HG02943 (cell line): ENCODE measurements around the gene CPPED1.

Source experiments
- ATAC-seq: cut with Tn5 transposase; IDR thresholded peaks from one replicate; pipeline ENCODE4 v1.9.1; 2021; ENCODE audit warnings: mild to moderate bottlenecking, low read depth, moderate library complexity; ENCODE audit not compliant: unreplicated experiment

CPPED1 gene

DNA sequence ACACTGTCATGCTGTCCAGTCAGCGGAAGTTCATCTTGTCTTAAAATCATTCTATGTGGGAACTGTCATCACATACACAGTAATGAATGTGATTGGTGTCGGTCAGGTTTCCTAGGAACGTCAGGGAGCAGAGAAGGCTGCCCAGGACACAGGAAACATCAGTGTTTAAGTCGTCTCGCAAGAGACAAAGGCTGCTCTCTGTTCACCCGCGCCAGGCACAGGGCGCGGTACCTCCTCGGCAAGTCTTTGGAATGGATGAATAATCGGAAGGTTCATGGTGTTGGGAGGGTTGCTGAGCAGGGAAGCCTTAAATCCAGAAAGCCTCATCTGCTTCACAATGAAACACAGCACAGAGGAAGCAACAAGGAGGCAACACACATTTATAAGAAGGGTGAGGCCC lies 148.2 kb downstream of the CPPED1 start:
- no peak for ATAC-seq

DNA sequence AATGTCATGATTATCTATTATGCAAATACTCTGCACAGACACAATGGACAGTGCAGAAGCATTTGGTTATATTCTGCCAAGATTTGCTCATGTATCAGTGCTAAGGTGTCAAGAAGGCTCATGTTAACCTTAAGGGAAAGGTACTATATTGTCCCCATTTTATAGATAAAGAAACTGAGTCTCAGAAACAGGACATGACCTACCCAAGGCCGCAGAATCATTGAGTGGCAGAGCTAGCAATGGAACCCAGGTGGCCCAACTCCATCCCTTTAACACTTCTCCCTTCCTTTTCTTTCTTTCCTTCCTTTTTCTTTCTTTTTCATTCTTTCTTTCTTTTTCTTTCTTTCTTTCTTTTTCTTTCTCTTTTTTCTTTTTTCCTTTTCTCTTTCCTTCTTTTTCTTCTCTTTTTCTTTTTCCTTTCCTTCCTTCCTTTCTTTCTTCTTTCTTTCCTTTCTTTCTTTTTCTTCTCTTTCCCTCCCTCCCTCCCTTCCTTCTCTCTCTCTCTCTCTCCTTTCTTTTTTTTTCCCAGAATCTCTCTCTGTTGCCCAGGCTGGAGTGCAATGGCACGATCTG lies 149.8 kb downstream of the CPPED1 start:
- no peak for ATAC-seq

DNA sequence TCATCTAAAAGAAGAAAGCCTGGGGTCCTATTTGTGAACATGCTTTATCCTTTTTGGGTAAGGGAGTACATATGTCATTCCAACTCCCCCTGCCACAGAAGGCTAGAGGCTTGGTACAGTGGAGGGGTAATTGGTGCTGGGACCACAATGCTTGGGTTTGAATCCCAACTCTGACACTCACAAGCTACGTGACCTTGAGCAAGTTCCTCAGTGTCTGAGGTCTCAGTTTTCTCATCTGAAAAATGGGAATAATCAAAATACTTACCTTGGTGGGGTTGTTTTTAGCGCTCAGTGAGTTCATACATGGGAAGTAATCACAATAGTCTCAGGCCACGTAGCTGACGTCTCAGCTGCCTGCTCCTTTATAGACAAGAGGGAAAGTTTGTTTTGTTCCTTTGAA lies 150.8 kb downstream of the CPPED1 start:
- ATAC-seq: no peak

DNA sequence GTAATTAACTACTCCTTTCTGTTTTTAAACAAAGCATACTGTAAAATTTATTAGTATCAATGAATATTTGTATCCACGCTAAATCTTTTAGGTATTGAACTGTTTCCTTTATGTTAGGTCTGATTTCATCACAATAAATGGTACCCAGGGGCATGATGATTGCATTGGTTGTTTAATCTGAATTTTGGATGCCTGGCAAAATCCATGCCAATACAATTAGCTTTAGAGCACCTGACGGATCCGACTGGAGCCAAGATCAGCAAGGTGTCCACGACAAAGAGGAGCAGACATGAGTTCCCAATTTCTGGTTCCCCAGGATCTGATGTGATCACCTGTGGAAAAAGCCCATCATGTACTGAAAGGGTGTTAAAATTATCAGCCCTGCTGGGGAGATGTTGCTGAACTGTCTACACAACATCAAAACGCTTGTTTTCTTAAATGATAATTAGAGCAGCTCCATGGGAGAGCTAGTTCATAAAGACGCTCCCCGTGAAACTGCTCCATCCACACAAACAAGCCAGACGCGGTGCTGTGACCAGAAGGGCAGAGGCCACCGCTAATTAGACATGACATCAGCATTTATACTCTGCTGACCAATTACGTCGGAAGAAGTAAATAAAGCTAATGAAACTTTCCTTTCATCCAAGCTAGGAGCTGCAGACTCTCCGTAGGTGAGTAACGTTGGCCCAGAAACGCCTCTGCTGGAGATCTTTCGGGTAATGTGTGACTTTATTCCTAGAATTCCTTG lies 151.7 kb downstream of the CPPED1 start:
- no peak for ATAC-seq

DNA sequence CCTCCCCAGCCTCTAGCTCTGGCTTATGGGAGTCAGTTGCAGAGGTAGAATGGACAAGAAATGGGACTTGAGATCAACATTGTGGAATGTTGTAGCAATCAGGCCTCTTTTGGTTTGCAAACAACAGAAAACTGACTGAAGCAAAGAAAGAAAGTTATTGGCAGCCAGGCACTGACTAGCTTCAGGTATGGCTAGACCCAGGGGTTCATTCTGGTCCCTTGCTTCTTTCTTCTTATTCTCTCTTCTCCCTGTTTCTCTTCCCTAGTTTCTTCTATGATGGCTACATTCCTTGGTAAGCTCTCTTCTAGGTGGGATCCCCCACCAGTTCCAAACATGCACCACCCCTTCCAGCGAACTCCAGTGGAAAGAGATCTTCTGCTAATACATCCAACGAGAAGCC lies 154.3 kb downstream of the CPPED1 start:
- no peak for ATAC-seq

DNA sequence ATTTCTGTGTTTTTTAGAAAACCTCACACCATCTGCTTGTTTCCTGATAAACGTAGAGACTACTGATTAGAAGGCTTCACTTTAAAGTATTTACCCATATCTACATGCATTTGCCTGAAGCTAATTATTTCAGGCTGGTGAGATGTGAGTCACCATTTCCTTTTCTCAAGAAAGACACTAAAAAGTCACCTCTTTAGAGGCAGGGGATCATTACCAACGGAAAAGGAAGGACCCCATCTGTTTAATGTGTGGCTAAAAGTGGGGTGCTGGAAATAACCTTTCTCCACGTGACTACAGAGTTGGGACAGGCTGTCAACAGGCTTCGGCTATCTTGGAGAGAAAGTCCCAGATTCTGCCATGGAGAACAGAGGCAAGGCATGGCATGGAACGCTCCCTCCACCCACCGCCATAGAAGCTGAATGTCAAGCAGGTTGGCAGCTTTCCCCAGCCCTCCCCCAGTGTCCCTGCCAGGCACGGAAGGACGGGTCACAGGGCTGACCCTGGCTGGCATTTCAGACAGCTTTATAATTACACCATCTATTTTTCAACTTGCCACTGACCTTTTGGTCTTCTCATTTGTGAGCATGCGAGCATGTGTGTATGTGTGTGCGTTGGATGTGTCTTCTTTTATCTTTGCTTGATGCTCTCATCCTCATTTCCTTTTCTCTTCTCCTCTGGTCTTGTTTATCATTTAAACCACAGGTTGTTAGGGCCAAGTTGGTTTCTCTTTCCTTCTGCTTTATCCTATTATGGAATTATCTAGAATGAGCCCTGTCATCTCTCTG lies 157.0 kb downstream of the CPPED1 start:
- ATAC-seq: no peak

DNA sequence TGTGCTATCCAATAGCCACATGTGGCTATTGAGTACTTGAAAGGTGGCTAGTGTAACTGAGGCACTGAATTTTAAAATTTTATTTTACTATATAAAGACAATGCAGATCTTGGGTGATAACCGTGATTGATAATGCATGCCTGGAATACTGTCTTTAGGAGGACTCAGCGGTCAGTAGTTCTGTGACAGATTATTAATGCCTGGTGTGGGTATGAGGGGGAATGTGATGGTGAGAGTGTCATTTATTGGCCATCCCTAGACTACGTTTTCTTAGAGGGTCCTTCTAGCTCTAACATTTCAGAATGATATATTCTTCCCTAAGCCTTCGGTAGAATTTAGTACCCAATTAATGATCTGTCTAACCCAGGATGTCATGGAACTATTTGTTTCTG lies 157.6 kb downstream of the CPPED1 start:
- no peak for ATAC-seq

DNA sequence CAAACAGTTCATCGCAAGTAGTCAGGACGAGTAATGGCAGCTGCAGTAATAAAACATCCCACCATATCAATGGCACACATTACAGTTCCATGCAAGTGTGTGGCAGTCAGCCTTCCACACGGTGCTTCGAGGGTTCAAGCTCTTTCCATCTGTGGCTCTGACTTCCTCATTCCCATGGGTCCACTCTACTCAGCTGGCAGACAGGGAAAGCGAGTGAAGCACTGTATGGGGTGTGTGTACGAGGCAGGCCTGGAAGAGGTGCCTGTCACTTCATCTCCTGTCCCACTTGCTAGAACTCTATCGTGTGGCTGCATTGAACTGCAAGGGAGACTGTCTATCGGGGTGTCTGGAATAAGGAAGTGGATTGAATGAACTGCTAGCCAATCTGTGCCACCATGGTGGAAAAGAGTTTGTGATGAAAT lies 160.6 kb downstream of the CPPED1 start:
- ATAC-seq: no peak

DNA sequence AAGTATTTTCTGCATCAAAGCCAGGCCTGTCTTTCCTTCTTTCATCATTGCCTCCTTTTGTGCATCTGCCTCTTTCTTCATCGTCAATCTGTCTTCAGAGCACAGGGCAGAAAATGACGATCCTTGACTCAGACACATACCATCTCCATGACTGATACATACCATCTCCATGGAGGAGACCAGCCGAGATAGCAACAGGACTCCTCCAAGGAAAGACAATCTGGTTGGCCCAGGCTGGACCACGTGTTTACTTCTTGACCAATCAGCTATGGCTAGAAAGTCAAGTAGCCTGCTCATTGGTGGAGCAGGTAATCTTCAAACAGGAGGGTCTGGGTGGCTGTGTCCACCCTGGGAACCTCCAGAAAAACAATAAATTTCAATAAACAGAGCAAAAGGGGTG lies 164.6 kb downstream of the CPPED1 start:
- no peak for ATAC-seq

DNA sequence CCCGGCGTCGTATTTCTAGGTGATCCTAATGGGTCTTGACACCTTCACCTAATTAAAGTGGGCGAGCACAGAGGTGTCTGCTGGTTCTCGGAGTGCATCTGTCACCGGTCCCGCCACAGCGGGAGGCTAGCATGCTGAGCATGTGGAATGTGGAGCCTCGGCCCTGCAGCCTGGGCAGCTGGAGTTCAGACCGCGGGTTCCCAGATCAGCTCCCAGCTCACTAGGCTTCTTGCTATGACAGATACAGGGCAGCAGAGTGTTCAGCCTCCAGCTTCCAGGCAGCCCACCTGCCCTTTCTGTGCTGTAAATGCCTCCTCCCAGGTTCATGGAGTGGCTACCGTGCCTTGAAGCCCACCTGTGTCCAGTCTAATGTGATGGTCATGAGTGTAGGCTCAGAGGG lies 166.7 kb downstream of the CPPED1 start:
- no peak for ATAC-seq

DNA sequence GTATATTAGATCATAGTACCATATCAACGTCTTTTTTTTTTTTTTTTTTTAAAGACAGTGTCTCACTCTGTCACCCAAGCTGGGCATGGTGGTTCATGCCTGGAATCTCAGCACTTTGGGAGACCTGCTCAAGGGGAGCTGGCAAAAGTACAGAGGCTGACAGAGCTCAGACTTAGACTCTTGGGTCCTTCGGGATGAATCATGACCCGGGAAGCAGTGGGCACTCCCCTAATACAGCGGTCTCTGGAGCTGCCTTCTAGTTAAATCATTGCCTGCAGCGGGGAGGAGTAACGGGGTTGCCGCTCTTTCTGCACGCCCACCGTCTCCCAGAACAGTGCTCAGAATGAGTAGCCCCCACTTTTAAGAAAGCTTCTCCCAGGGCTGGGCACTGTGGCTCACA lies 174.4 kb downstream of the CPPED1 start:
- ATAC-seq: no peak

DNA sequence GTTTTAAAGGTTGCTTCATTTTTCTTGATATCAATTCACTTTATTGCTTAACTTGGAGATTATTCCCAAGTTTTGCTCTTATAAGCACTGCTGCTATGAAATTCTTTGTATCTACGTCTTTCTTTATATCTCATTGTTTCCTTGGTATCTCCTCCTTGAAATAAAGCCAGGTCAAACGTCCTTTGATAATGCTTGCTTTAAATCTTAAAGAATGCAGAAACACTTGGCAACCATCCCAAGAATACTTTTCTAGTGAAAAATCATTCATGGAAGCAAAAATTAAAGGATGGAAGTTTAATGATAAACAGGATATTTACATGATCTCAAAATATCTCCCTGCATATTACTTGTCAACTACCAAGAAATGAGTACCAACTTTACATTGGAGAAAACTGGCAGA lies 175.2 kb downstream of the CPPED1 start:
- no peak for ATAC-seq

DNA sequence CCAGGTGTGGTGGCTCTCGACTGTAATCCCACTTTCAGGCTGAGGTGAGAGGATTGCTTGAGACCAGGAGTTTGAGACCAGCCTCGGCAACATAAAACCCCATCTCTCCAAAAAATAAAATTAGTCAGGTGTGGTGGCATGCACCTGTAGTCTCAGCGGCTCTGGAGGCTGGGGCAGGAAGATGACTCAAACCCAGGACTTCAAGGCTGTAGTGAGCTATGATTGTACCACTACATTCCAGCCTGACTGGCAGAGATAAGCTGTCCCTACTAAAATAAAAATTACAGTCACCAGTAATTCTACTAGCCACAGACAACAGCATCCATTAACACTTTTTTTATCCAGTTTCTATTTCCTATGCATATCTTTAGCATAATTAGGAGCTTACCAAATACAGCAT lies 176.3 kb downstream of the CPPED1 start:
- no peak for ATAC-seq

DNA sequence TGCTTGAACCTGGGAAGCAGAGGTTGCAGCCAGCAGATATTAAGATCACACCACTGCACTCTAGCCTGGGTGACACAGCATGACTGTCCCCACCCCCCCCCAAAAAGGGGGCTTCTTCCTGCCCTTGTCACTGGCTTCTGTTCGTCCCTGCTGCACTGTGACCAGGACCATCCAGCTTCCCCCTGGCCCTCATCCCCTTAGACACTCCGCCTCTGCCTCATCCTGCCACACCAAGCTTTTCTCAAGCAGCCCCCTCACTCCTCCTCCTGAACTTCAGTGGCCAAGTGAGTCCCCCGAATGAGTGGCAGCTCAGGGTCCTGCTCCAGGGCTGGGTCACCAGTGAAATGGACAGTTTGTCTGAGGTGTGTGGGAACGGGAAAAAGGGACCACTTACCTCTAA lies 177.3 kb downstream of the CPPED1 start:
- ATAC-seq: no peak

DNA sequence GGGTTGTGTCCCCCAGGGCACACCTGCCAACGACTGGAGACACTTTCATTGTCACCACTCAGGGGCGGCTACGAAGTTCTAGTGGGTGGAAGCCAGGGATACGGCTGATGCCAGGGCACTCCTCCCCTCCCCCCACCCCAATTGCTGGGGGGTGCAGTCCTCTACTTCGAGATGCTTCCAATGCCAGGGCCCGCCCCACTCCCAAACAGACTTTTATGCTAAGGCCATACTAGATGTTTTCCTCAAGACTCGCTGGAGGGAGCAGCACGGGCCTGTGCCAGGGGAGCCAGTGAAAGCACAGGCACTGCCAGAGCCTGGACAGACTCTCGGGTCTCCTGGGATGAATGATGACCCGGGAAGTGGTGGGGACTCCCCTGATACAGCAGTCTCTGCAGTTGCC lies 178.0 kb downstream of the CPPED1 start:
- no peak for ATAC-seq

DNA sequence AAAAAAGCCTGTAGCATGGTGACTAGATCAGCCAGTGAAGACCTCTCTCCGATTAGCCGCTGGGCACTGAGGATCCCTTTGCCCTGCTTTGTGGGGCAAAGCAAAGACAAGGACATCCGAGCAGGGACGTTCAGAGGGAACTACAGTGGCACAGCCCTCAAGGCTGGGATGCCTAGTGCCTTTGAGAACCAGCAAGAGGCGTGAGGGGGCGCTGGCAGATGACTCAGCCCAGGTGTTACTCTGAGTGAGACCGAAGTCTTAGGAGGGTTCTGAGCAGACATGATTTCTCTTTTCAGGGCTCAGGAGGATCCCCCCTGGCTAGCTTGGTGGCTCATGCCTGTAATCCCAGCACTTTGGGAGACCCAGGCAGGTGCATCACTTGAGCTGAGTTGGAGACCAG lies 178.6 kb downstream of the CPPED1 start:
- ATAC-seq: no peak

DNA sequence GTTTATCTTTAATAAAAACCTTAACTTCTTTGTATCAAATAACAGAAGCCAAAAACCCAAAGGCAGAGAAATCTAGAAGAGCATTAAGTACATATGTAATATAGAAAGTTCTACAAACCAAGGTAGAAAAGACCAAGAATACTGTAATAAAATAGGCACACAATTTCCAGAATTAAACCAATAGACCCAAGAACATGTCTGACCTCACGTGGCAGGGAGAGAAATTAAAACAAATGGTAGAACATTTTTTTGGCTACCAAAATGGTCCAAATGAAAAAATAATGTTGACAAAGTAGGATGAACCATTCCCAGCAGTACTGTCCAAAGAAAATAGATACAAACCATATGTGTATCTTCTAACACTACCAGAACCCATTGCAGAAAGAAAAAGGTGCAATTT lies 183.5 kb downstream of the CPPED1 start:
- no peak for ATAC-seq

DNA sequence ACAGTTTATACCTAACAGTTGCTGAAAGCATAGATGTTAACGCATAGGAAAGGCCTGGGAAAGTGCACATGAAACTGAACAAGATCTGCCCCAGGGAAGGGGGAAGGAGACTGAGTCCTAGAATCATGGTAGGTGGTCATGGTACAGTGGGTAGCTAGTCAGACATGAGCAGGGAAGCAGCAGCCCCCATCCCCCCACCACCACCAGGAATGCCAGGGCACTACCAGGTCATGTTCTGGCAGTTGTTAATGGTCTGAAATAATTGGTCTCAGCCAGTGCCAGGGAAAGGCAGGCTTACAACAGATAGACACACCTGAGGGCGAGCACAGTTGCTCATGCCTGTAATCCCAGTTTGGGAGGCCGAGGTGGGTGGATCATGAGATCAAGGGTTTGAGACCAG lies 185.2 kb downstream of the CPPED1 start:
- no peak for ATAC-seq

DNA sequence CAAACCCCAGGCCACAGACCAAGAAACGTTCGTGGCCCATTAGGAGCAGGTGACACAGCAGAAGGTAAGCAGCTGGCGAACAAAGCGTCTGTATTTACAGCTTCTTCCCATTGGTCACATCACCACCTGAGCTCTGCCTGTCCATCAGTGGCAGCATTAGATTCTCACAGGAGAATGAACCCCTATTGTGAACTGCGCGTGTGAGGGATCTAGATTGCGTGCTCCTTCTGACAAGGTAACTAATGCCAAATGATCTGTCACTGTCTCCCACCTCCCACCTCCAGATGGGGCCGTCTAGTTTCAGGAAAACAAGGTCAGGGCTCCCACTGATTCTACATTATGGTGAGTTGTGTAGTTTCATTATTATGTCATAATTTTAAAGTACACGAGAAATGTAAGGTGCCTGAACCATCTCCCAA lies 186.3 kb downstream of the CPPED1 start:
- ATAC-seq: no peak

DNA sequence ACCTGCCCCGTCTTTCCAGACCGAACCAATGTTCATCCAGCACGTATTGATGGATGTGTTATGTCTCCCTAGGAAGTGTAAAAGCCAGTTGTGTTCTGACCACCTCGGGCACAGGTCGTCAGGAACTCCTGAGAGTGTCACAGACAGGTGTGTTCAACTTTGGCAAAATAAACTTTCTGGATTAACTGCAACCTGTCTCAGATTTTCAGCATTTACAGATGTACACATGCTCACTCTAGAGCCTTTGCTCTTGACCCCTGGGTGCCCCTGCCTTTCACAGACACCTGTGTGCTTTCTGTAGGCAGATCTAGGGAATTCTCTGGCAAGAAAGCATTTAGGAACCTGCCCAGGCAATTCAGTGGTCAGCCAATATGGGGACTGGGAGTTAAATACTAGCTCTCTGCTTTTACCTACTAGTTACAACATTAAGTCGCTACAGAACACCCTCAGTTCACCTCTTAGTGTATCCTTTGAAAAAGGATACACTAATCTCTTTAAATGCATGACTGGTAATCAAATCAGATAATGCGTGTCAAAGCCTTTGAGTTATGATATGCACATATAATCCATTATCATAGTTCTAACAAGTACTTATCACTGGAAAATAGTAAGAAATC lies 188.9 kb downstream of the CPPED1 start:
- ATAC-seq: no peak

DNA sequence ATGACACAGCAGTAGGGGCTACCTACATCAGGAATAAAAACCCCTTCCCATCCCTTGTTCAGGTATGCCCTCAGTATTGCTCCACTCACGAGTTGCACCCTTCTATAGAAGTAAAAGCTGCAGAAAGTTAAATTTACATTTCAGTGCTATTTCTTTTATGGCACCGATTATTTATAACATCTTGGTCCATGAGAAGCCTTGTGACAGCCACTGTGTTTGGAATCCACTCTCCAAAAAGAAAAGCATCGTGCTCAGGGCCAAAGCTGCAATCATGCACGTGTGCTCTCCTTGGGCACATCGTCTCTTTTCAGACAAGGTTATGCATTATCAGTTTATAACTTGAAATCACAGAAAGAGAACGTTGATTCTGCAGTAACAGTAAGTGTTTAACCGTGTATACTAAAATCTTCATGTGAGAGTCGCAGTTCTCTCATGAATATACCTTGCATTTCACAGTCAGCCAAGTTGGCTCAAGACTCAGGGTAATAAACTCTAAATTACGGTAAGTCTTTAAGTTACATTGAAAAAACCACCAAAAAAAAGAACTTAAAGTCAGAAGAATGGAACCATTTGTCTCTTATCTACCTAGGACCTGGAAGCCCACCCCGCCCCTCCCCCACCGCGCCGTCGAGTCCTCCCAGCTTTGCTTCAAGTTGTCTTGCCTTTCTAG lies 189.6 kb downstream of the CPPED1 start:
- no peak for ATAC-seq
